Thyroid gland (tissue), 4 donors: ENCODE data around the gene WDCP.

Experiments
- POLR2A ChIP-seq, 2 donors: fragments of 450-650 bp; IDR thresholded peaks; one replicate each; pipeline ENCODE4 v1.6.1; 2017; ENCODE audit warnings: antibody characterized with exemption in 2 of 2, mild to moderate bottlenecking in 2 of 2, moderate library complexity in 1 of 2
- TF ChIP-seq, protein P1 (sequence below), 6 experiments: fragments of 200-600 bp in 3 of 6; fragments of 450-650 bp in 3 of 6; sonication (generic) in 3 of 6; IDR thresholded peaks; one replicate each; pipeline ENCODE4 v1.5.1; 2016 to 2019; ENCODE audit warnings: antibody characterized with exemption in 6 of 6, mild to moderate bottlenecking in 2 of 6, inconsistent platforms in 1 of 6, moderate library complexity in 1 of 6

GRCh38 chr2:24087032-24087431 is 39.8 kb upstream of the WDCP start:
- TF ChIP-seq, protein P1, sequence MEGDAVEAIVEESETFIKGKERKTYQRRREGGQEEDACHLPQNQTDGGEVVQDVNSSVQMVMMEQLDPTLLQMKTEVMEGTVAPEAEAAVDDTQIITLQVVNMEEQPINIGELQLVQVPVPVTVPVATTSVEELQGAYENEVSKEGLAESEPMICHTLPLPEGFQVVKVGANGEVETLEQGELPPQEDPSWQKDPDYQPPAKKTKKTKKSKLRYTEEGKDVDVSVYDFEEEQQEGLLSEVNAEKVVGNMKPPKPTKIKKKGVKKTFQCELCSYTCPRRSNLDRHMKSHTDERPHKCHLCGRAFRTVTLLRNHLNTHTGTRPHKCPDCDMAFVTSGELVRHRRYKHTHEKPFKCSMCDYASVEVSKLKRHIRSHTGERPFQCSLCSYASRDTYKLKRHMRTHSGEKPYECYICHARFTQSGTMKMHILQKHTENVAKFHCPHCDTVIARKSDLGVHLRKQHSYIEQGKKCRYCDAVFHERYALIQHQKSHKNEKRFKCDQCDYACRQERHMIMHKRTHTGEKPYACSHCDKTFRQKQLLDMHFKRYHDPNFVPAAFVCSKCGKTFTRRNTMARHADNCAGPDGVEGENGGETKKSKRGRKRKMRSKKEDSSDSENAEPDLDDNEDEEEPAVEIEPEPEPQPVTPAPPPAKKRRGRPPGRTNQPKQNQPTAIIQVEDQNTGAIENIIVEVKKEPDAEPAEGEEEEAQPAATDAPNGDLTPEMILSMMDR (IDR thresholded peaks at IDR 0.05), result no peak
- TF ChIP-seq POLR2A (IDR thresholded peaks at IDR 0.05), result no peak
